ENCODE data around the gene STK4. TPM values are rescaled to one million over a fixed set of nuclear protein-coding genes. Genes with fewer than 3 reads are reported as not detected.

STK4 gene
- total RNA-seq, 2 donors from 2014 or later, result 271 to 280 TPM

- H3K27me3 Mint-ChIP-seq, result no peaks in the 10 kb centered on the region
- H3K36me3 Mint-ChIP-seq (ENCODE audit: low read depth), result peaks cover 19% of the 10 kb centered on the region
- DNase-seq, result no peak
- H3K4me1 Mint-ChIP-seq, result peaks cover 71% of the 10 kb centered on the region
- peak overlapping the region; percentile 12 for H3K4me3 Mint-ChIP-seq
- no peaks in the 10 kb centered on the region for H3K9me3 ChIP-seq (ENCODE audit: control insufficient read depth, low read length, poor library complexity, severe bottlenecking)
- H3K27ac Mint-ChIP-seq, result peak overlapping the region; percentile 84
- ATAC-seq, result no peak
These were observed 6.7 kb downstream of the STK4 start for GRCh38 chr20:44973053-44973452.

- DNase-seq (no peak), ATAC-seq (no peak)
- peak overlapping the region; percentile 100 for H3K27ac Mint-ChIP-seq
- H3K9me3 ChIP-seq (ENCODE audit: control insufficient read depth, low read length, poor library complexity, severe bottlenecking), result no peaks in the 10 kb centered on the region
- H3K4me1 Mint-ChIP-seq, result peaks cover 68% of the 10 kb centered on the region
- peaks cover 19% of the 10 kb centered on the region for H3K36me3 Mint-ChIP-seq (ENCODE audit: low read depth)
- H3K4me3 Mint-ChIP-seq, result no peak overlapping the region
- no peaks in the 10 kb centered on the region for H3K27me3 Mint-ChIP-seq
These were observed 10.4 kb downstream of the STK4 start for GRCh38 chr20:44976698-44977097.

- peaks cover 26% of the 10 kb centered on the region for H3K36me3 Mint-ChIP-seq (ENCODE audit: low read depth)
- H3K9me3 ChIP-seq (ENCODE audit: control insufficient read depth, low read length, poor library complexity, severe bottlenecking), result no peaks in the 10 kb centered on the region
- DNase-seq (peak in 2 of 3 donors; percentile 41 to 52), ATAC-seq (peak; percentile 90)
- H3K27ac Mint-ChIP-seq, result peak overlapping the region; percentile 100
- peaks cover 70% of the 10 kb centered on the region for H3K4me1 Mint-ChIP-seq
- peak overlapping the region; percentile 89 for H3K4me3 Mint-ChIP-seq
- no peaks in the 10 kb centered on the region for H3K27me3 Mint-ChIP-seq
These were observed 12.8 kb downstream of the STK4 start for GRCh38 chr20:44979090-44979621.

DNA sequence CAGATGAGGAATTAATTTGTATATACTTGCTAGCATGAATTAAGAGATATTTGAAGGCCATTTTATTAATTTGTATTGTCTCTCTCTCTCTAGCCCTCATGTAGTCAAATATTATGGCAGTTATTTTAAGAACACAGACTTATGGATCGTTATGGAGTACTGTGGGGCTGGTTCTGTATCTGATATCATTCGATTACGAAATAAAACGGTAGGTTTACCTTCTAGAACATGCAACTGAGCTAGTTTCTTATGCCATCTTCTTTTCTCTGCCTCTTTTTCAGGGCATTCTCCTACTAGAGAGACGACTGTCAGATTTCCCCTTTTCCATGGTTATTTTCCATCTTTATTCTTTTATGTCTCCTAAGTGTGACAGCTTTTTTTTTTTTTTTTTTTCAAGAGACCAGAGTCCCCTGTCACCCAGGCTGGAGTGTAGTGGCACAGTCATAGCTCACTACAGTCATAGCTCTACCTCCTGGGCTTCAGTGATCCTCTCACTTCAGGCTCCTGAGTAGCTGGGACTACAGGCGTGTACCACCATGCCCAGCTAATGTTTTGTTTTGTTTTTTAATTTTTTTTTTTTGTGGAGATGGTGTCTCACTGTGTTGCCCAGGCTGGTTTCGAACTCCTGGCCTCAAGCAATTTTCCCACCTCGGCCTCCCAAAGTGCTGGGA lies 15.6 kb downstream of the STK4 start:
- no peaks in the 10 kb centered on the region for H3K9me3 ChIP-seq (ENCODE audit: control insufficient read depth, low read length, poor library complexity, severe bottlenecking)
- no peak overlapping the region for H3K4me3 Mint-ChIP-seq
- peaks cover 18% of the 10 kb centered on the region for H3K36me3 Mint-ChIP-seq (ENCODE audit: low read depth)
- DNase-seq, result no peak
- no peaks in the 10 kb centered on the region for H3K27me3 Mint-ChIP-seq
- peak overlapping the region; percentile 100 for H3K27ac Mint-ChIP-seq
- ATAC-seq, result no peak
- peaks cover 62% of the 10 kb centered on the region for H3K4me1 Mint-ChIP-seq

DNA sequence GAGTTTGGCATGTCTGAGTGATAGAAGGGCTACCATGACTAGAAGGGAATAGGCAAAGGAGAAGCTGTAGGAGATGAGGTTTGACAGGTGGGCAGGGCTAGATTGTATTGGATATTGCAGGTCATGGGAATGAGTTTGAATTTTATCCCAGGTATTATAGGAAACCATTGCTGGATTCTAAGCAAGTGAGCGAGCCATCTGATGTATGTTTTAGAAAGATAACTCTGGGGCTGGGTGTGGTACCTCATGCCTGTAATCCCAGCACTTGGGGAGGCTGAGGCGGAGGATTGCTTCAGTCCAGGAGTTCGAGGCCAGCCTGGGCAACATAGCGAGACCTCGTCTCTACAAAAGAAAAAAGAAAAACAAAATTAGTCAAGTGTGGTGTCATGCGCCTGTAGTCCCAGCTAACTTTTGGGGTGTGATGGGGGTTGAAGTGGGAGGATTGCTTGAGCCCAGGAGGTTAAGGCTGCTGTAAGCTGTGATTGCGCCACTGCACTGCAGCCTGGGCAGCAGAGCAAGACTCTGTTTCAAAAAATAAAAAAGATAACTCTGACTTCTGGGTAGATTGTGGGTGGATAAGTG lies 16.9 kb downstream of the STK4 start:
- Mint-ChIP-seq H3K36me3 (ENCODE audit: low read depth) (peaks cover 16% of the 10 kb centered on the region), H3K4me3 (no peak overlapping the region), H3K27me3 (no peaks in the 10 kb centered on the region), H3K27ac (peak overlapping the region; percentile 100), H3K4me1 (peaks cover 53% of the 10 kb centered on the region)
- H3K9me3 ChIP-seq (ENCODE audit: control insufficient read depth, low read length, poor library complexity, severe bottlenecking), result no peaks in the 10 kb centered on the region
- DNase-seq, result no peak
- ATAC-seq, result no peak

DNA sequence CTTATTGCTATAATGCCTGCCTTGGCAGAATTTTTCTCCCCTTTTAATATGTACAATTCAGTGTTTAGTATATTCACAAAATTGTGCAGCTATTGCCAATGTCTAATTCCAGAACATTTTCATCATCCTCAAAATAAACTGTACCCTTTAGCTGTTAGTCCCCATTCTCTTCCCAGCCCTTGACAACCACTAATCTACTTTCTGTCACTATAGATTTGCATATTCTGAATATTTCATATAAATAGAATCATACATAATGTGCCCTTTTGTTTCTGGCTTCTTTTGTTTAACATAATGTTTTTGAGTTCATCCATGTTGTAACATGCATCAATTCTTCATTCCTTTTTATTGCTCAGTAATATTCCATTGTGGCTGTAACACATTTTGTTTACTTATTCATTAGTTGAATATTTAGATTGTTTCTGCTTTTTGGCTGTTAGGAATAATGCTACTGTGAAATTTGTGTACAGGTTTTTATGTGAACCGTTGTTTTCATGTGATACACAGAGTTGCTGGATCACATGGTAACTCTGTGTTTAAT lies 22.4 kb downstream of the STK4 start:
- peaks cover 48% of the 10 kb centered on the region for H3K4me1 Mint-ChIP-seq
- H3K9me3 ChIP-seq (ENCODE audit: control insufficient read depth, low read length, poor library complexity, severe bottlenecking), result no peaks in the 10 kb centered on the region
- peaks cover 11% of the 10 kb centered on the region for H3K36me3 Mint-ChIP-seq (ENCODE audit: low read depth)
- DNase-seq (no peak), ATAC-seq (no peak)
- H3K4me3 Mint-ChIP-seq, result no peak overlapping the region
- H3K27ac Mint-ChIP-seq, result peak overlapping the region; percentile 92
- H3K27me3 Mint-ChIP-seq, result no peaks in the 10 kb centered on the region

- DNase-seq (no peak), ATAC-seq (peak; percentile 58)
- peaks cover 11% of the 10 kb centered on the region for H3K36me3 Mint-ChIP-seq (ENCODE audit: low read depth)
These were observed 24.1 kb downstream of the STK4 start for GRCh38 chr20:44990425-44990824.

DNA sequence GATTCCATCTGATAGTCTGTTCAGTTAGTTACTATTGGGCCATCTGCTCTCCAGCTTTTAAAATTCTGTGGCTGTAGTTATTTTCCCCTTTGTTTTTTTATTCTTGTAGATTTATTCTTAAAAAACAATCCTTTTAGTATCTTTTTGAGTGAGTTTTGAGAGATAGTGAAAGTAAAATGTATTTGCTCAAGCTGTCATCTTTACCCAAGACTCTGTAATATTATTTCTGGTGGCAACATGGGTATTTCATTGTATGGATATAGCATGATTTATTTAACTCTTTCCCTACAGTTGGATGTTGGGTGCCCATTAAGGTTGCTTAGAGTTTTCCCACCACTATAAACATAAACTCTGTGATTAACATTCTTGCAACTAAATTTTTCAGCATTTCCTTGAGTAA lies 24.6 kb downstream of the STK4 start:
- H3K27ac Mint-ChIP-seq, result peak overlapping the region; percentile 92
- H3K36me3 Mint-ChIP-seq (ENCODE audit: low read depth), result peaks cover 11% of the 10 kb centered on the region
- H3K4me3 Mint-ChIP-seq, result peak overlapping the region; percentile 87
- H3K9me3 ChIP-seq (ENCODE audit: control insufficient read depth, low read length, poor library complexity, severe bottlenecking), result no peaks in the 10 kb centered on the region
- DNase-seq (no peak), ATAC-seq (no peak)
- H3K4me1 Mint-ChIP-seq, result peaks cover 50% of the 10 kb centered on the region
- H3K27me3 Mint-ChIP-seq, result no peaks in the 10 kb centered on the region

More at GRCh38 chr20:44990425-44990824, 24.1 kb downstream of the STK4 start:
- Mint-ChIP-seq H3K27me3 (no peaks in the 10 kb centered on the region), H3K27ac (peak overlapping the region; percentile 92), H3K4me1 (peaks cover 51% of the 10 kb centered on the region), H3K4me3 (peak overlapping the region; percentile 87)
- H3K9me3 ChIP-seq (ENCODE audit: control insufficient read depth, low read length, poor library complexity, severe bottlenecking), result no peaks in the 10 kb centered on the region

DNA sequence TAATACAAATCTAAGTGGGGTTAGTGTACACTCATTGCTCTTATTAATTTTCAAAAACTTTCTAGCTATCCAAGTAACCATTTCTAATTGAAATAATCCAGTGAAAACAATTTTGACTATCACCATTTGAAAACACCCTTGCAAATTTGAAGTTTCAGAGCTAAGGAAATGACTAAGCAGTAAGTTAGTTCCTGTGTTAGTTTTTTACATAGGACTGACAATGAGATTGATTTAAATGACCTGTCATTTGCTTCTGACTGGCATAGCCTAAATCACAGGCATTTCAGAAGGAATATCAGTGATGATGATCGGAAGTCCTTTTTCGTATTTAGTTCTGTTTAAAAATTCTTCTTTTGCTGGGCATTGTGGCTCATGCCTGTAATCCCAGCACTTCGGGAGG lies 27.0 kb downstream of the STK4 start:
- H3K4me3 Mint-ChIP-seq, result peak overlapping the region; percentile 55
- H3K9me3 ChIP-seq (ENCODE audit: control insufficient read depth, low read length, poor library complexity, severe bottlenecking), result no peaks in the 10 kb centered on the region
- peak; percentile 35 for ATAC-seq
- H3K27ac Mint-ChIP-seq, result peak overlapping the region; percentile 66
- DNase-seq, result no peak
- H3K27me3 Mint-ChIP-seq, result no peaks in the 10 kb centered on the region
- peaks cover 6% of the 10 kb centered on the region for H3K36me3 Mint-ChIP-seq (ENCODE audit: low read depth)
- peaks cover 46% of the 10 kb centered on the region for H3K4me1 Mint-ChIP-seq

DNA sequence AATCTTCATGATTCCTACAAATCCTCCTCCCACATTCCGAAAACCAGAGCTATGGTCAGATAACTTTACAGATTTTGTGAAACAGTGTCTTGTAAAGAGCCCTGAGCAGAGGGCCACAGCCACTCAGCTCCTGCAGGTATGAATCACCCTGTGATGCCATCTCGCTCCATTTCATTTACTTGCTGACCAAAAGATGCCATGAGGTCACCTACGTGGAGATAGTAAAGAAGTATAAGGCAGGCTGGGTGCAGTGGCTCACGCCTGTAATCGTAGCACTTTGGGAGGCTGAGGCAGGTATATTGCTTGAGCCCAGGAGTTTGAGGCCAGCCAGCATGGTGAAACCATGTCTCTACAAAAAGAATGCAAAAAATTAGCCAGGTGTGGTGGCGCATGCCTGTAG lies 30.9 kb downstream of the STK4 start:
- Mint-ChIP-seq H3K27me3 (no peaks in the 10 kb centered on the region), H3K36me3 (ENCODE audit: low read depth) (peaks cover 14% of the 10 kb centered on the region), H3K4me3 (peak overlapping the region; percentile 55), H3K27ac (peak overlapping the region; percentile 84), H3K4me1 (peaks cover 35% of the 10 kb centered on the region)
- ATAC-seq (no peak), DNase-seq (no peak)
- H3K9me3 ChIP-seq (ENCODE audit: control insufficient read depth, low read length, poor library complexity, severe bottlenecking), result no peaks in the 10 kb centered on the region

- Mint-ChIP-seq H3K4me3 (peak overlapping the region; percentile 55), H3K36me3 (ENCODE audit: low read depth) (peaks cover 14% of the 10 kb centered on the region), H3K27ac (peak overlapping the region; percentile 84), H3K4me1 (peaks cover 35% of the 10 kb centered on the region), H3K27me3 (no peaks in the 10 kb centered on the region)
- no peaks in the 10 kb centered on the region for H3K9me3 ChIP-seq (ENCODE audit: control insufficient read depth, low read length, poor library complexity, severe bottlenecking)
- DNase-seq (no peak), ATAC-seq (no peak)
These were observed 31.4 kb downstream of the STK4 start for GRCh38 chr20:44997668-44998067.

- no peaks in the 10 kb centered on the region for H3K27me3 Mint-ChIP-seq
- H3K4me3 Mint-ChIP-seq, result no peak overlapping the region
- no peaks in the 10 kb centered on the region for H3K9me3 ChIP-seq (ENCODE audit: control insufficient read depth, low read length, poor library complexity, severe bottlenecking)
- peaks cover 9% of the 10 kb centered on the region for H3K36me3 Mint-ChIP-seq (ENCODE audit: low read depth)
- no peak for DNase-seq
- peak overlapping the region; percentile 67 for H3K27ac Mint-ChIP-seq
- peaks cover 43% of the 10 kb centered on the region for H3K4me1 Mint-ChIP-seq
- ATAC-seq, result no peak
These were observed 42.3 kb downstream of the STK4 start for GRCh38 chr20:45008521-45009049.

- H3K4me1 Mint-ChIP-seq, result peaks cover 43% of the 10 kb centered on the region
- H3K9me3 ChIP-seq (ENCODE audit: control insufficient read depth, low read length, poor library complexity, severe bottlenecking), result no peaks in the 10 kb centered on the region
- peaks cover 6% of the 10 kb centered on the region for H3K36me3 Mint-ChIP-seq (ENCODE audit: low read depth)
- no peak overlapping the region for H3K4me3 Mint-ChIP-seq
- H3K27ac Mint-ChIP-seq, result no peak overlapping the region
- H3K27me3 Mint-ChIP-seq, result no peaks in the 10 kb centered on the region
- no peak for DNase-seq
- ATAC-seq, result no peak
These were observed 44.1 kb downstream of the STK4 start for GRCh38 chr20:45010399-45010828.

Data from T-helper 17 cell (primary cell).